HL-60 (cell line): Measurements from ENCODE around the gene CLECL1.

ENCODE experiments used
- POLR2AphosphoS5 ChIP-seq: IDR thresholded peaks from 2 replicates; pipeline ENCODE4 v1.6.1; 2012; ENCODE audit warnings: low read depth
- TF ChIP-seq, protein P1 (sequence below): IDR thresholded peaks from one replicate; pipeline ENCODE4 v1.5.1; 2011; ENCODE audit warnings: low read length, control low read depth, inconsistent platforms; ENCODE audit not compliant: insufficient read depth

DNA sequence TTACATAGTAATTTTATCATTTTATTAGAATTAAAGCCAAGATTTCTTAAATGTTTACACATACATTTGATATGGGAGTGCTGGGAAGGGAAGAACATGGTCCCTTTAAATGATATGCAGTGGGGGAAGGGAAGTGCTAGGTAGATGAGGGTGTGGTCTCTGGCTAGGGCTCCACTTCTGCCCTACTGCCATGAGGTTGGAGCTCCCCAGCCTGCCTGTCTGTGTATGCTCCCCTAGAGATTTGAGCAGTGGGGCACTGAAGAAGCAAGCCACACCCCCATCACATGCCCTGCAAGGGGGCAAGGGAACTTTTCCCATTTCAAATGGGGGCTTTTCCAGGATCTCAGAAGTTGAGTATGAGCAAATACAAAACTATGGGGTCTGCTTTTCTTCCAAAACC is 25.5 kb downstream of the CLECL1 start:
- TF ChIP-seq, protein P1, sequence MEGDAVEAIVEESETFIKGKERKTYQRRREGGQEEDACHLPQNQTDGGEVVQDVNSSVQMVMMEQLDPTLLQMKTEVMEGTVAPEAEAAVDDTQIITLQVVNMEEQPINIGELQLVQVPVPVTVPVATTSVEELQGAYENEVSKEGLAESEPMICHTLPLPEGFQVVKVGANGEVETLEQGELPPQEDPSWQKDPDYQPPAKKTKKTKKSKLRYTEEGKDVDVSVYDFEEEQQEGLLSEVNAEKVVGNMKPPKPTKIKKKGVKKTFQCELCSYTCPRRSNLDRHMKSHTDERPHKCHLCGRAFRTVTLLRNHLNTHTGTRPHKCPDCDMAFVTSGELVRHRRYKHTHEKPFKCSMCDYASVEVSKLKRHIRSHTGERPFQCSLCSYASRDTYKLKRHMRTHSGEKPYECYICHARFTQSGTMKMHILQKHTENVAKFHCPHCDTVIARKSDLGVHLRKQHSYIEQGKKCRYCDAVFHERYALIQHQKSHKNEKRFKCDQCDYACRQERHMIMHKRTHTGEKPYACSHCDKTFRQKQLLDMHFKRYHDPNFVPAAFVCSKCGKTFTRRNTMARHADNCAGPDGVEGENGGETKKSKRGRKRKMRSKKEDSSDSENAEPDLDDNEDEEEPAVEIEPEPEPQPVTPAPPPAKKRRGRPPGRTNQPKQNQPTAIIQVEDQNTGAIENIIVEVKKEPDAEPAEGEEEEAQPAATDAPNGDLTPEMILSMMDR, result no peak
- no peak for TF ChIP-seq POLR2AphosphoS5
